Measurements from ENCODE around the gene NUP205.

- TF ChIP-seq CTCF (IDR thresholded peaks at IDR 0.05; ENCODE audit: poor library complexity) (no peak), EZH2 (IDR thresholded peaks at IDR 0.05; ENCODE audit: borderline replicate concordance) (no peak), EZH2phosphoT487 (IDR thresholded peaks at IDR 0.05; ENCODE audit: low read depth, severe bottlenecking, unreplicated experiment) (no peak)
Measured at GRCh38 chr7:135550196-135550595, 7.5 kb upstream of the NUP205 start.

All from hepatocyte (in vitro differentiated cells).